MM.1S (cell line): Measurements from ENCODE around the gene RPRD2.

Source experiments
- DNase-seq: peaks from one replicate; pipeline ENCODE4 v3.0.0-alpha.2; 2015
- H2AFZ ChIP-seq: fragments of 300-600 bp; sonication (generic); 2 replicates; pipeline ENCODE4 v1.6.0; 2016; ENCODE audit warnings: antibody characterized with exemption, low read length
- H3F3A ChIP-seq: fragments of 300-600 bp; sonication (generic); 2 replicates; pipeline ENCODE4 v1.6.1; 2016; ENCODE audit warnings: mild to moderate bottlenecking, antibody characterized with exemption, low read length, moderate library complexity, mixed read lengths; ENCODE audit not compliant: insufficient read depth
- H3K27ac ChIP-seq: fragments of 300-600 bp; sonication (generic); 2 replicates; pipeline ENCODE4 v1.5.1; 2016; ENCODE audit warnings: mild to moderate bottlenecking, low read length
- H3K27me3 ChIP-seq: fragments of 300-600 bp; sonication (generic); replicated peaks from 2 replicates; pipeline ENCODE4 v1.6.0; 2016; ENCODE audit warnings: low read length; ENCODE audit not compliant: insufficient read depth
- H3K36me3 ChIP-seq: fragments of 300-600 bp; sonication (generic); replicated peaks from 2 replicates; pipeline ENCODE4 v1.6.1; 2016; ENCODE audit warnings: mild to moderate bottlenecking, low read length, mixed read lengths; ENCODE audit not compliant: insufficient read depth
- H3K4me1 ChIP-seq: fragments of 300-600 bp; sonication (generic); 2 replicates; pipeline ENCODE4 v1.6.1; 2016; ENCODE audit warnings: low read length, mixed read lengths
- H3K4me2 ChIP-seq: fragments of 300-600 bp; sonication (generic); 2 replicates; pipeline ENCODE4 v1.6.0; 2016; ENCODE audit warnings: low read depth, low read length
- H3K4me3 ChIP-seq: fragments of 300-600 bp; sonication (generic); 2 replicates; pipeline ENCODE4 v1.5.1; 2016; ENCODE audit warnings: low read length, mixed read lengths
- H3K79me2 ChIP-seq: fragments of 300-600 bp; sonication (generic); 2 replicates; pipeline ENCODE4 v1.6.1; 2016; ENCODE audit warnings: mixed run types, low read length, mixed read lengths
- H3K9ac ChIP-seq: fragments of 300-600 bp; sonication (generic); 2 replicates; pipeline ENCODE4 v1.6.1; 2016; ENCODE audit warnings: low read length, mixed read lengths
- H3K9me2 ChIP-seq: fragments of 300-600 bp; sonication (generic); replicated peaks from 2 replicates; pipeline ENCODE4 v1.6.1; 2016; ENCODE audit warnings: mild to moderate bottlenecking, low read length, mixed read lengths; ENCODE audit not compliant: insufficient read depth
- H3K9me3 ChIP-seq: fragments of 300-600 bp; sonication (generic); replicated peaks from 2 replicates; pipeline ENCODE4 v1.6.1; 2016; ENCODE audit warnings: mild to moderate bottlenecking, low read length, mixed read lengths; ENCODE audit not compliant: insufficient read depth
- H4K20me1 ChIP-seq: fragments of 300-600 bp; sonication (generic); 2 replicates; pipeline ENCODE4 v1.6.1; 2016; ENCODE audit warnings: mild to moderate bottlenecking, low read length, moderate library complexity, mixed read lengths; ENCODE audit not compliant: insufficient read depth
- EZH2 ChIP-seq: fragments of 300-600 bp; sonication (generic); optimal IDR thresholded peaks from 2 replicates; pipeline ENCODE3; 2017; ENCODE audit warnings: low read depth, mild to moderate bottlenecking, antibody characterized with exemption, low read length, mixed read lengths
- EZH2phosphoT487 ChIP-seq: fragments of 300-600 bp; sonication (generic); IDR thresholded peaks from 2 replicates; pipeline ENCODE4 v1.6.1; 2018; ENCODE audit warnings: antibody characterized with exemption, low read length
- TF ChIP-seq, protein P1 (sequence below): fragments of 300-600 bp; sonication (generic); IDR thresholded peaks from 2 replicates; pipeline ENCODE4 v1.5.1; 2016; ENCODE audit warnings: antibody characterized with exemption, low read length, mixed read lengths

RPRD2 gene

DNA sequence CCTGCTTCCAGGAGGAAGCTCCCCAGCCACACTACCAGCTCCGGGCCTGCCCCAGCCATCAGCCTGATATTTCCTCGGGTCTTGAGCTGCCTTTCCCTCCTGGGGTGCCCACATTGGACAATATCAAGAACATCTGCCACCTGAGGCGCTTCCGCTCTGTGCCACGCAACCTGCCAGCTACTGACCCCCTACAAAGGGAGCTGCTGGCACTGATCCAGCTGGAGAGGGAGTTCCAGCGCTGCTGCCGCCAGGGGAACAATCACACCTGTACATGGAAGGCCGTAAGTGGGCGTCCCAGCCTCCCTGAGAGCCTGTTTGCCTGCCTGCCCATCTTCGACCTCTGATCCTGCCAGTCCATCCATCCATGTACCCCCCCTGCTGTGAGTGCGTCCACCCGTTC lies 147.6 kb downstream of the RPRD2 start:
- Histone ChIP-seq H3K4me3 (no peak overlapping the region), H3K4me1 (0 out of 2 replicates have a peak, but pooled peaks cover 4% of the 10 kb centered on the region), H3K9me2 (no peaks in the 10 kb centered on the region), H3K79me2 (no peaks in the 10 kb centered on the region), H3F3A (no peaks in the 10 kb centered on the region), H3K9ac (no peak overlapping the region), H2AFZ (no peak overlapping the region), H3K4me2 (no peak overlapping the region), H3K36me3 (no peaks in the 10 kb centered on the region), H3K27me3 (no peaks in the 10 kb centered on the region), H3K9me3 (no peaks in the 10 kb centered on the region), H4K20me1 (no peaks in the 10 kb centered on the region), H3K27ac (no peak overlapping the region)
- TF ChIP-seq, protein P1, sequence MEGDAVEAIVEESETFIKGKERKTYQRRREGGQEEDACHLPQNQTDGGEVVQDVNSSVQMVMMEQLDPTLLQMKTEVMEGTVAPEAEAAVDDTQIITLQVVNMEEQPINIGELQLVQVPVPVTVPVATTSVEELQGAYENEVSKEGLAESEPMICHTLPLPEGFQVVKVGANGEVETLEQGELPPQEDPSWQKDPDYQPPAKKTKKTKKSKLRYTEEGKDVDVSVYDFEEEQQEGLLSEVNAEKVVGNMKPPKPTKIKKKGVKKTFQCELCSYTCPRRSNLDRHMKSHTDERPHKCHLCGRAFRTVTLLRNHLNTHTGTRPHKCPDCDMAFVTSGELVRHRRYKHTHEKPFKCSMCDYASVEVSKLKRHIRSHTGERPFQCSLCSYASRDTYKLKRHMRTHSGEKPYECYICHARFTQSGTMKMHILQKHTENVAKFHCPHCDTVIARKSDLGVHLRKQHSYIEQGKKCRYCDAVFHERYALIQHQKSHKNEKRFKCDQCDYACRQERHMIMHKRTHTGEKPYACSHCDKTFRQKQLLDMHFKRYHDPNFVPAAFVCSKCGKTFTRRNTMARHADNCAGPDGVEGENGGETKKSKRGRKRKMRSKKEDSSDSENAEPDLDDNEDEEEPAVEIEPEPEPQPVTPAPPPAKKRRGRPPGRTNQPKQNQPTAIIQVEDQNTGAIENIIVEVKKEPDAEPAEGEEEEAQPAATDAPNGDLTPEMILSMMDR, result no peak
- TF ChIP-seq EZH2, result no peak
- TF ChIP-seq EZH2phosphoT487, result no peak
- no peak for DNase-seq

DNA sequence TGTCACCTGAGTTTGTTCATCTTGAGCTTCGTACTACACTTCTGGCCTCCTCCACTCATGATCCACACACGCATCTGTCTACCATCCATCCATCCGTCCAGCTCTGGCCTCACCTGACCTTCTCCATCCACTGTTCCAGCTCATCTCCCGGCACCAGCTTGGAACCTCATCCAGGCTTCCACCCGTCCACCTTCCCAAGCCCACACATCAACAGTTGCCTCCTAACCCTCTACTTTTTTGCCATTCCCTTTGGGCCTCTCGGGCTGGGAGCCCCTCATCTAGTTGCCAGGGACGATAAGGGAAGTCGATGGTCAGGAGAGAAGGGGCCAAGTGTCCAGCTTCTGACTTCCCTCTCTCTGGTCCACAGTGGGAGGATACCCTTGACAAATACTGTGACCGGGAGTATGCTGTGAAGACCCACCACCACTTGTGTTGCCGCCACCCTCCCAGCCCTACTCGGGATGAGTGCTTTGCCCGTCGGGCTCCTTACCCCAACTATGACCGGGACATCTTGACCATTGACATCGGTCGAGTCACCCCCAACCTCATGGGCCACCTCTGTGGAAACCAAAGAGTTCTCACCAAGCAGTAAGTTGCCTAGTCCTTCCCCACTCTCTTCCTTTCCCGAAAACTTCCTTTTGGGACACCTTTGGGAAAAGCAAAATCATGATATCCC lies 148.2 kb downstream of the RPRD2 start:
- Histone ChIP-seq H3K4me1 (0 out of 2 replicates have a peak, but pooled peaks cover 6% of the 10 kb centered on the region), H3K9me2 (no peaks in the 10 kb centered on the region), H3K9me3 (no peaks in the 10 kb centered on the region), H3K9ac (no peak overlapping the region), H3K4me3 (no peak overlapping the region), H3F3A (no peaks in the 10 kb centered on the region), H3K79me2 (no peaks in the 10 kb centered on the region), H3K27me3 (no peaks in the 10 kb centered on the region), H4K20me1 (no peaks in the 10 kb centered on the region), H3K27ac (no peak overlapping the region), H2AFZ (no peak overlapping the region), H3K4me2 (no peak overlapping the region), H3K36me3 (no peaks in the 10 kb centered on the region)
- DNase-seq, result no peak
- no peak for TF ChIP-seq EZH2phosphoT487
- TF ChIP-seq, protein P1, result no peak
- TF ChIP-seq EZH2, result no peak

DNA sequence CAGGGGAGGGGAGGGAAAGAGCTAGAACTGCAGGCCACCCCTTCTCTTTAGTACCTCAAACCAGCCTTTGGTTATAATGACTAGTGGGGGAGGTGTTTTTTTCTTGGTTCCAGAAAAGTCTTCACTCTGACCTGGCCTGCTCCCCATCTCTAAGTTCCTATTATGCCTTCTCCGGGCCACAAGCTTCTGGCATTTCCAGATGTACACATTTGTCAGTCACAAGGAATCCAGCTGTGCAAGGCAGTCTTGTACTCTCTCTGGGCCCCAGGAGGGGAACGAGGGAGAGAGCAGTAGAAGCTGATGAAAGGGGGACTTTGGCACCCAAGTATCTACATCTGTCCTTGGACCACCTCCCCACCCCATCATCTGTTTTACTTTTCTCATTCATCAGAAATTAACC lies 148.9 kb downstream of the RPRD2 start:
- 0 out of 2 replicates have a peak, but pooled peaks cover 6% of the 10 kb centered on the region for H3K4me1 ChIP-seq
- no peak overlapping the region for H2AFZ ChIP-seq

More for the DNA sequence above, 148.9 kb downstream of the RPRD2 start:
- H3K9me3 ChIP-seq, result no peaks in the 10 kb centered on the region
- H3K79me2 ChIP-seq, result no peaks in the 10 kb centered on the region
- no peak overlapping the region for H3K9ac ChIP-seq
- TF ChIP-seq EZH2phosphoT487, result no peak
- TF ChIP-seq EZH2, result no peak
- TF ChIP-seq, protein P1, result no peak
- no peaks in the 10 kb centered on the region for H3F3A ChIP-seq
- H4K20me1 ChIP-seq, result no peaks in the 10 kb centered on the region
- no peak overlapping the region for H3K4me3 ChIP-seq
- DNase-seq, result no peak
- no peak overlapping the region for H3K4me2 ChIP-seq
- H3K36me3 ChIP-seq, result no peaks in the 10 kb centered on the region
- H3K27me3 ChIP-seq, result no peaks in the 10 kb centered on the region
- H3K9me2 ChIP-seq, result no peaks in the 10 kb centered on the region
- no peak overlapping the region for H3K27ac ChIP-seq
